Measurements from ENCODE around the gene FAM193A.
"Not testable (repeated sequence)": the region's sequence is repeated elsewhere in the genome, so short reads cannot be mapped to it uniquely, and the experiment has no call there.

The FAM193A gene

DNA sequence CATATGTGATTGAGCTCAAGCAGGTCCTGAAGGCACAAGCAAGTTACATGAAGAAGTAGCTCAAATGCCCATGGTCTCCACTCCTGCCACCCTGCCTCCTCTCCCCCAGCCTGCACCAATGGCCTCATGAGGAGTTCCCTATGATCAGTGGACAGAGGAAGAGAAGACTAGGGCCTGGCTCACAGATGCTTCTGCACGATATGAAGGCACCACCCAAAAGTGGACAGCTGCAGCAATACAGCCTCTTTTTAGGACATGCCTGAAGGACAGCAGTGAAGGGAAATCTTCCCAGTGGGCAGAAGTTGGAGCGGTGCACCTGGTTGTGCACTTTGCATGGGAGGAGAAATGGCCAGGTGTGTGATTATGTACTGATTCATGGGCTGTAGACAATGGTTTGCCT lies 201.8 kb downstream of the FAM193A start:
- H3K9ac ChIP-seq (ENCODE audit: low read depth, low read length); H3K4me3 ChIP-seq (ENCODE audit: low read length); H3K4me1 ChIP-seq (ENCODE audit: insufficient read depth, low read length); H3K27ac ChIP-seq (ENCODE audit: low read length); H3K9me3 ChIP-seq (ENCODE audit: insufficient read depth, low read depth, low read length); H3K36me3 ChIP-seq (ENCODE audit: insufficient read depth, low read depth, low read length); H3K27me3 ChIP-seq (ENCODE audit: insufficient read depth, low read length): not testable (repeated sequence)

DNA sequence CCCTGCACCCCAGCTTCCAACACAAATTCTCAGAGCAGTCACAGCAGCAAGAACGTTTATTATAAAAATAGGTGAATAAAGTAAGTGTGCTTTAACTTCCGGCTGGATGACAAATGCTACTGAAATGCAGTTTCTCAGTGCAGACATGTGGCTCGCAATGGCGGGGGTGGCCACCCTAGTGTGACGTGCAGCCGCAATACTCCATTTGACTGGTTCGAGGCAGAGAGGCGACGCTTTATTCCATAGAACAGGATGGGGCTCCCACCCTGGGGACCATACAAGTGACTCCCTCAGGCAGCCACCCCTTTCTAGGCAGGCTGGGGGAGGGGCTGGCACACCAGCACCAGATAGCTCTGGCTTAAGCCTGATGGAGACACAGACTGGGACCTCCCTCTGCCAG lies 205.2 kb downstream of the FAM193A start:
- Histone ChIP-seq H3K27me3 (ENCODE audit: insufficient read depth, low read length) (no peaks in the 10 kb centered on the region), H3K9me3 (ENCODE audit: insufficient read depth, low read depth, low read length) (peaks cover 5% of the 10 kb centered on the region; the same call in 1 of the 2 replicates), H3K4me1 (ENCODE audit: insufficient read depth, low read length) (no peaks in the 10 kb centered on the region), H3K36me3 (ENCODE audit: insufficient read depth, low read depth, low read length) (peaks cover 43% of the 10 kb centered on the region), H3K4me3 (ENCODE audit: low read length) (no peak overlapping the region), H3K9ac (ENCODE audit: low read depth, low read length) (no peak overlapping the region), H3K27ac (ENCODE audit: low read length) (no peak overlapping the region)

DNA sequence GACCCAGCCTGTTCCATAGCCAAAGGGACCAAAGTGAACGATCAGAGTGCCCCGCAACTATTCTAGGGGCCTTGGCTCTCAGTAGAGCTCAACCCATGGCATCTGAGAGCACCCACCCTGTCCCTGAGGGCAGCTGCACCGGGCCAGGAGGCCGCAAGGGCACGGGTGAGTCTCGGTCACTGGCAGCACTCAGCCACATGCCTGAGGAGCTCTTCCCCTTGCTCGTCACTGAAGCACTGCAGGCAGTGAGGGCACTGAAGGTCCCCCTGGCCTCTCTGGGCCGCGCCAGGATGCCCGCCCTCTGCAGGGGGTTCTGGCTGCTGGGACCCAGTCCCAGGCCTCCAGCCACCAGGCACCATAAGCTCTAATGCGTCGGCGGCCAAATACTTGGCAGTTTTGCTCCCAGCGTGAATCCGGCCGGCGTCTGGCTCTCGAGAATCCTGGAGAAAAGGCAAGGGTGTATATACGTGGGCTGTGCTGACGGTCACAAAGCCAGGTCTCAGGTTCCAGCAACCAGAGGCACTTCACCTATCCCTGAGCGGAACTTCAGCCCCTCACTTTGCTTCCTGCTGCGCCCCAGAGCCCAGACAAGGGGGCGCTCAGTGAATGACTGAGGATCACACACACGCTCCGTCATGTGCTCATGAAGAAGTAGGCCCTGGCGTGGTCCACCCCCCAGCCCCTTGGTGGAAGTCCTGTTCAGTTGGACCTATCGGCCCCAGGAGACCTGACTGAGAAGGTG lies 205.8 kb downstream of the FAM193A start:
- Histone ChIP-seq H3K36me3 (ENCODE audit: insufficient read depth, low read depth, low read length) (peaks cover 49% of the 10 kb centered on the region), H3K27ac (ENCODE audit: low read length) (no peak overlapping the region), H3K4me3 (ENCODE audit: low read length) (no peak overlapping the region), H3K9me3 (ENCODE audit: insufficient read depth, low read depth, low read length) (peaks cover 2% of the 10 kb centered on the region; the same call in 1 of the 2 replicates), H3K27me3 (ENCODE audit: insufficient read depth, low read length) (no peaks in the 10 kb centered on the region), H3K9ac (ENCODE audit: low read depth, low read length) (no peak overlapping the region), H3K4me1 (ENCODE audit: insufficient read depth, low read length) (no peaks in the 10 kb centered on the region)

DNA sequence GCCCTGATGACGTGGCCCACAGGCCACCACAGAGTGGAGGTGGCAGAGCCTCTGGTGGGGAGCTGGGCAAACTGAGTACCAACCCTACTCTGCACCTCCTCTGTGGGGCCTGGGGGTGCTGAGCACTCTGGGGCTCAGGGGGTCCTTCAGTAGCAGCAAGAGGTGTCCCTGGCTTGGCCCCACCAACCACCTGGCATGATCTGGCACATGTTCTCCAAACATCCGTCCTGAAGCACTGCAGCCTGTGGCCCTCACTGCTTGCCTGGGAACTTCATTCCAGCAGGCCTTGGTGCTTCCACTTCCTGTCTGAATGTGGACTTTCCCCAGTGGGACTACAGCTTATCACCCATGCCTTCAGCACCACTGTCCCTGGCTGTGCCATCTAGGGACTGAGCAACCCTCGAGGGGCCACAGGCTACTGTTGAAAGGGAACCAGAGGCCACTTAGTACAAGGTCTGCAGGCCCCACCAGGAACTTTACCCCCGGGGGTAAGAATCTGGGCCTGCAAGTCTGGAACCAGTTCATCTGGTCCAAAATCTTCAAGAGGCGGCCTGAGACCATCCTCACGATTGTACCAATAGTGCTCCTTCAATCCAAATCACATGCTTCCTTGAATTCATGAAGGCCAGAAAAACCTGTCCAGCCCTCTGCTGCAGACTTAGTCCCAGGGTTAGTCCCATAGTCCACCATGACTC lies 206.5 kb downstream of the FAM193A start:
- H3K27ac ChIP-seq (ENCODE audit: low read length), result no peak overlapping the region

DNA sequence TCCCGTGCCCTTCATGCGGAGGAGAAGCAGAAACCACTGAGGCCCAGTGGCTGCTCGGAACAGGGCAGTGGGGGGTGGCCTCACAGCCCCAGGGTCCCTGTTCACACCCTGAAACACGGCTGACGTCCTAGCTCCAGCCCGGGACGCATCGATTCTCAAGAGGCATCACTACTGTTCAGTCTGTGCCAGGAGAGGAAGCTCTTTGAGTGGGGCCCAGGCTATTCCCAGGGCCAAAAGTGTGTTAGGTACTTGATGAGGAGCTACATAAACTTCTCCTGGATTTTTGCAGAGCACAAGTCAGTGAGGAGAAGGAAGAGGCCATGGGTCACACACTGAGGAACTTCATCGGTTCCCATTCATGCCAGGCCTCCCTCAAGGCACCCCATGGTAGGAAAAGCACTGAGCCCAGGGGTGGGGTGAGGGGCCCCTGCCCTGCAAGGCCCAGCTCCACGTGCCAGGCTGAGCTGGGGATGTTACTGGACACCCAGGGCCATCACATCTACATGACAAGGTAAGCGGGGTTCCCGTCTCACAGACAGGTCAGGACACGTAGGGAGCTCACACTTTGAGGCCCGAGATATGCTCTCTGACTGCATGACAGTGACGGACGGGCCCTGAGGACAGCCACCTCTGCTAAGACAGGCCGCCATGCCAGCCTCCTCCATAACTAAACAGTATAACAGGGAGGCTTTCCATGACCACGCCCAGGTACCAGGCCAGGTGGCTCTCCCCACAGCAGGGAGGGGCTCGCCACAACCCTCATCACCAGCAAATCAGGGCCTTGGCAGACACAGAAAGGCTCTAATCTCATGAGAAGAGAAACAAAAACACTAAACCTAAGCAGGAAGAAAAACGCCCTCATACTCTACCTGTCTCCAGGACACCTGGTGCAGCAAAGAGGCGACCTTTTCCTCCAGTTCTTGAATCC lies 207.3 kb downstream of the FAM193A start:
- Histone ChIP-seq H3K4me3 (ENCODE audit: low read length) (no peak overlapping the region), H3K36me3 (ENCODE audit: insufficient read depth, low read depth, low read length) (peaks cover 55% of the 10 kb centered on the region)

More for the DNA sequence above, 206.5 kb downstream of the FAM193A start:
- H3K4me1 ChIP-seq (ENCODE audit: insufficient read depth, low read length), result no peaks in the 10 kb centered on the region
- peaks cover 55% of the 10 kb centered on the region for H3K36me3 ChIP-seq (ENCODE audit: insufficient read depth, low read depth, low read length)
- no peaks in the 10 kb centered on the region for H3K27me3 ChIP-seq (ENCODE audit: insufficient read depth, low read length)
- H3K9me3 ChIP-seq (ENCODE audit: insufficient read depth, low read depth, low read length), result no peaks in the 10 kb centered on the region
- no peak overlapping the region for H3K4me3 ChIP-seq (ENCODE audit: low read length)
- H3K9ac ChIP-seq (ENCODE audit: low read depth, low read length), result no peak overlapping the region

DNA sequence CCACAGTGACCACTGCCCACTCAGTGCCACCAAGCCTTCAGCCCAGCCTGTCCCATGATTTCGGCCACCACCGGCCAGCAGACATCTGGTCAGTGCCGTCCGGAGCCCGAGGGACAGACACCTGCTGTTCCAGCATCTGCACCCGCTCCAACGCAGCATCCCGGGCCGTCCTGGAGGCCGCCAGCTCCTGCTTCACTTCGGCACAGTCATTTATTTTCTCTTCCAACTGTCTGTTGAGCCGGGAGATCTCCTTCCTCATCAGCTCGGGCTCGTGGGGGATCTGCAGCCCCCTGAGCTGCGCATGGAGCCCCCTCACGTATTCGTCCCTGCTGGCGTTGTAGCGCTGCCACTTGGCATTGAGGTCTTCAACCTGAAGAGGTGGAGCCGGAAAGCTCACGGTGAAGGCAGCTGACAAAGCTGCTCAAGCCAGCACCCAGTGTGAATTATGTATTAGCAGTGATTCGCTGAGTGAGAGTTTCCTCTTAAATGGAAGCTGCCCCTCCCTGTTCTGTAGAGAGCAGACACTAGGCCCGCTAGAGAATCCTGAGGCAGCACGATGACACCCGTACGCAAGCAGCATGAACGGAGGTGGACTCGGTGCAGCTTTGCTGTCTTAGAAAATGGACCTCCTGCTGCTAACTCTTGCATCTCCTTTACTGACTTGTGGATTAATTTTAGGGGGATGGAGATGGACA lies 208.3 kb downstream of the FAM193A start:
- no peak overlapping the region for H3K9ac ChIP-seq (ENCODE audit: low read depth, low read length)
- H3K36me3 ChIP-seq (ENCODE audit: insufficient read depth, low read depth, low read length), result peaks cover 55% of the 10 kb centered on the region
- H3K4me3 ChIP-seq (ENCODE audit: low read length), result no peak overlapping the region
- no peak overlapping the region for H3K27ac ChIP-seq (ENCODE audit: low read length)
- no peaks in the 10 kb centered on the region for H3K4me1 ChIP-seq (ENCODE audit: insufficient read depth, low read length)
- H3K9me3 ChIP-seq (ENCODE audit: insufficient read depth, low read depth, low read length), result no peaks in the 10 kb centered on the region
- no peaks in the 10 kb centered on the region for H3K27me3 ChIP-seq (ENCODE audit: insufficient read depth, low read length)

More for the DNA sequence above, 207.3 kb downstream of the FAM193A start:
- H3K27me3 ChIP-seq (ENCODE audit: insufficient read depth, low read length), result no peaks in the 10 kb centered on the region
- no peaks in the 10 kb centered on the region for H3K9me3 ChIP-seq (ENCODE audit: insufficient read depth, low read depth, low read length)
- no peak overlapping the region for H3K9ac ChIP-seq (ENCODE audit: low read depth, low read length)
- no peak overlapping the region for H3K27ac ChIP-seq (ENCODE audit: low read length)
- no peaks in the 10 kb centered on the region for H3K4me1 ChIP-seq (ENCODE audit: insufficient read depth, low read length)

DNA sequence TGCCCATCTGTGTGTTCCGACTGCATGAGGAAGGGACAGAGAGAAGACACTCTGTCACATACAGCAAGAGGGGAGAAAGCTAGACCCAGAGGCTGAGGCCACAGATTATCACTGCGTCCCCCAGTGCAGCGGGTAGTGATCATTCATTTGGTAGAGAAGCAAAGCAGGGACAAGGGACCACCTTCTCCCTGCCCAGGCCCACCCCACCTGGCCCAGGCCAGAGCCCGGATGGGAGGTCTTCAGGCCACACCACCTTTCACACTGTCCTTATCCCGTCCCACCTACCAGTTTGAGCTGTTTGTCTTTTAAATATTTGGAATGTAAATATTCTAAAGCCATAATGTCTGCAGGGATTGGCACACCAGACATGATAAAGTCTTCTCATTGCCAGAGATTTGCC lies 209.1 kb downstream of the FAM193A start:
- Histone ChIP-seq H3K9ac (ENCODE audit: low read depth, low read length) (no peak overlapping the region), H3K27me3 (ENCODE audit: insufficient read depth, low read length) (no peaks in the 10 kb centered on the region), H3K9me3 (ENCODE audit: insufficient read depth, low read depth, low read length) (no peaks in the 10 kb centered on the region), H3K27ac (ENCODE audit: low read length) (no peak overlapping the region), H3K4me3 (ENCODE audit: low read length) (no peak overlapping the region), H3K4me1 (ENCODE audit: insufficient read depth, low read length) (no peaks in the 10 kb centered on the region), H3K36me3 (ENCODE audit: insufficient read depth, low read depth, low read length) (peaks cover 55% of the 10 kb centered on the region)

DNA sequence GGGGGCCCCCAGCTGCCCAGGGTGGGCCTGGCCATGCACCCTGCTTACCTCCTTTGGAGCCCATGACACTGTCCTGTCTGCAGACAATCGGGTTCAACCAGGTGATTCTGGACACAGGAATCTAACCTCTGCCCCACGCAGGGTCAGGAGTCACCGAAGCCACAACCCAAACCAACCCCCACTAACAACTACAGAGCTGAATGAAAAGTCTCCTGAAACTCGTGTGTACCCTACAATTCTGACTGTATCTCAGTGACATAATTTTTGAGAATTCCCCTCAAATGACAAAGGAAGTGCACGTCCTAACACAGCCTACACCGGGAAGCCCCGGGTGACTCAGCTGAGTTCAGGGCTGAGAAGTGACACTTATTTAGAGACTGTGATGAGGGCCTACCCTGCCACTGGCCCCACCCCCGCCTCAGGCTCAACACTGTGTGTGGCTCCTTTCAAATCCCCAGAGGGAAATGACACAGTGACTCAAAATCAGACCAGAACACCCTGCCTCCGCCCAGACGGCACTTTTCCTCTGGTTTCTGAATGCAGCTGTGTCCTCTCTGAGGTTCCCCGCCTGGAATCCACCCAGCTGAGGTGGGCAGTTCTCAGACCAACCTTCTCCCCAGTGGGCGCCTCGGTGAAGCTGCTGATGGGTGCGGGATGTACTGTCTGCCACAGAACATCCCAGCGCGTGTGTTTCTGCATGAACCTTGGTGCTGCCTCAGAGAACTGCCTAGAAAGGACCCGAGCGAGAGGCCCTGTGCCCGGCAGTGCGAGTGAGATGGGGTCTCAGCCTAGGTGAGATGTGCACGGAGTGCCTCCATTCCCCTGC lies 209.7 kb downstream of the FAM193A start:
- no peak overlapping the region for H3K9ac ChIP-seq (ENCODE audit: low read depth, low read length)
- H3K4me1 ChIP-seq (ENCODE audit: insufficient read depth, low read length), result no peaks in the 10 kb centered on the region
- H3K36me3 ChIP-seq (ENCODE audit: insufficient read depth, low read depth, low read length), result peaks cover 55% of the 10 kb centered on the region
- no peaks in the 10 kb centered on the region for H3K27me3 ChIP-seq (ENCODE audit: insufficient read depth, low read length)
- H3K27ac ChIP-seq (ENCODE audit: low read length), result no peak overlapping the region
- no peak overlapping the region for H3K4me3 ChIP-seq (ENCODE audit: low read length)
- H3K9me3 ChIP-seq (ENCODE audit: insufficient read depth, low read depth, low read length), result no peaks in the 10 kb centered on the region

DNA sequence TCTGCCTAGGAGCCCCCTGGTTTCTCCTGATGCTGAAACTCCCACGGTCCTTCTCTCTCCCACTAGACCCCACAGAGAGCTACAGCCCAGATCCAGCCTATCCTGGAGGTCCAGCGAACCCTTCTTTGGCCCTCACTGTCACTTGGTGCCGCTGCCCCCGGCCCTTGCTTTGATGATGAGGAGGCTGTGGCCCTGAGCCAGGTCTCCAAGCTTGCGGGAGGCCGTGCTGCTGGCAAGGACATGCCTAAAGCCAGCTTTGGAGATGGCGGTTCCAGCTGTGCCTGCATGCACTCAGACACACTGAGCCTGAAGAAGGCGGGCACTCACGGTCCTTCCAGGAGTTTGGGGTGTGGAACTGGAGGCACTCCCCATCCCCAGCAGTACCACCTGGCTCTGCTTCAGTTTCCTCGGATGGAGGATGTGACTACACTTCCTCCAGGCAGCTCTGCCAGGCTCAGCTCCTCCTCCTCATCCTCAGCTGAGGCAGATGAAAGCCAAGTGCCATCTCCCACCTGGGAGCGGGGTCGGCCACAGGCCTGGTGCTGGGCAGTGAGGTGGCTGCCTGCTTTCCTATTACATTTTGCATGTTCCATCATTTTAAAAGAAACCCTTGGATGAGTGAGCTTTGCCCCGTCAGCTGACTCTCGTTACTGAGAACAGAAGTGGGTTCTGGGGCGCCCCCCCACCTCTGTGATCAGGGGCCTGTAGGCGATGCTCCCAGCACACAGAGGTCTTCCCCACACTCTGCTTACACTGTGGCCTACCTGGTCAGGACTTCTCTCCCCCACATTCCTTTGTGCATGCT lies 210.6 kb downstream of the FAM193A start:
- no peaks in the 10 kb centered on the region for H3K9me3 ChIP-seq (ENCODE audit: insufficient read depth, low read depth, low read length)
- no peaks in the 10 kb centered on the region for H3K4me1 ChIP-seq (ENCODE audit: insufficient read depth, low read length)
- H3K4me3 ChIP-seq (ENCODE audit: low read length), result no peak overlapping the region
- no peaks in the 10 kb centered on the region for H3K27me3 ChIP-seq (ENCODE audit: insufficient read depth, low read length)
- peaks cover 55% of the 10 kb centered on the region for H3K36me3 ChIP-seq (ENCODE audit: insufficient read depth, low read depth, low read length)
- H3K27ac ChIP-seq (ENCODE audit: low read length), result no peak overlapping the region
- no peak overlapping the region for H3K9ac ChIP-seq (ENCODE audit: low read depth, low read length)

Data from iPS-20b (cell line).